ENCODE data around the gene SYNDIG1L. TPM values are rescaled to one million over a fixed set of nuclear protein-coding genes. Genes with fewer than 3 reads are reported as not detected.
"Not testable (repeated sequence)": the region's sequence is repeated elsewhere in the genome, so short reads cannot be mapped to it uniquely, and the experiment has no call there.

Gene SYNDIG1L
- total RNA-seq, 1 donor from 2014 or later = 0.24 TPM

GRCh38 chr14:74403619-74404417 lies 22.2 kb downstream of the SYNDIG1L start:
- DNase-seq (ENCODE audit: low read depth) = no peak

- peak; percentile 57 for DNase-seq (ENCODE audit: low read depth)
Observed at GRCh38 chr14:74402401-74403251, 23.4 kb downstream of the SYNDIG1L start.

DNA sequence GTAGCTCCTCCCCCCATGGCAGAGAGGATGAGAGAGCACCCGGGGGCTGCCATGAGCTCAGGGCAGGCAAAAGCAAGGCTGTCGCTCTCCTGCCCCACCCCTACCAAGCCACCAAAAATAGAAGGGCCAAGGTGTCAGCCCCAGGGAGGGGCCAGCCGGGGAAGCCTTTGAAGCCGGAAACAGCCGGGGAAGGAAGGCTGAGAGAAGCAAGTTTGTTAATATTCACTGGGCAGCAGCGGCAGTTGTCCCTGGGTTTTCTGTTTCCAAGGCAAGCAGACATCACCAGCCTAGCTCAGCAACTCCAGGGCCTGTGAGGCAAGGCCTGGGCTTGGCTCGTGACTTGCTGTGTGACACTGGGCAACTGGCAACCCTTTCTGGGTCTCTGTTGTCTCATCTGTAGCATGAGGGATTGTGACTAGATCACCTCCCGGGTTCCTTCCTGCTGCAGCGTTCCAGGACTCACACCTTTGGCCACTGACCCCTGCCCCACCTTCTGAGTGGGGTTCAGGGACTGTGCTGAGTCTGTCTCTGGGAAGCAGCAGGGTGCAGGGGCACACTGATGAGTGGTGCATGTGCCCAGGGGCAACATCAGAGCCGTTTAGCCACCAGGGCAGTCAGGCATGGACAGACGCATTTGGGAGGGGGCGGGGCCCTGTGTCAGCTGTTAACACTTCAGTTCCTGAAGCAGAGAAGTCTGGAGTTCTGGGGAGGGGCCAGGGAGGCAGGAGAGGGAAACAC lies 24.3 kb downstream of the SYNDIG1L start:
- DNase-seq (ENCODE audit: low read depth) = peak; percentile 81

GRCh38 chr14:74400919-74401503 lies 25.0 kb downstream of the SYNDIG1L start:
- DNase-seq (ENCODE audit: low read depth) = no peak

DNA sequence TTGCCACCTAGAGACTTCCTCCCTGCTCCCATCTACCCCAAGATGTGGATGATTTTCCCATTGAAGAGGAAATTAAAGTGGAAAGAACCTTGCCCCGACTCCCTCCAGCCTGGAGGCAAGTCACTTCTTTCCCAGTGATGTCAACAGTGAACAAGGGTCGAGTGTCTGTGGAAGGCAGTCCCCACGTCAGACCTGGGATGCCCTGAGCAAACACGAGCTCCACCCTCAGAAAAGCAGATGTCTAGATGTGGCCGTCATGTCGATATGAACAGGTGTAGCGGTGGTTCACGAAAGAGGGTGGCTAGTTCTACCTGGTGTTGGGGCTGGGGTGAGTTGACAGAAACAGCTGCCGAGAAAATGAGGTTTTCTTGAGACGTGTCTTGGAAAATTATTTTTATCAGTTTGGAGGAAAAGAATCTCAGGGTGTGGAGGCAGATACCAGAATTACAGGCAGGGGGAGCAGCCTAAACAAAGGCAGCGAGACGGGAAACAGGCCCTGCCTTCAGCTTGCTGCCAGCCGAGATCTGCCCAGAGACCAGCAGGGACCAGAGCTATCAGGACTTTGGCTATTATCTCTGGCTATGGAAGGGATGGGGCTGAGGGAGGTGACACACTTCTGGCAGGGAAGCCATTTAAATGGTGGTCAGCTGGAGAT lies 25.9 kb downstream of the SYNDIG1L start:
- peak; percentile 35 for DNase-seq (ENCODE audit: low read depth)

- DNase-seq (ENCODE audit: low read depth) = no peak
Observed at GRCh38 chr14:74395094-74395493, 30.9 kb downstream of the SYNDIG1L start.

DNA sequence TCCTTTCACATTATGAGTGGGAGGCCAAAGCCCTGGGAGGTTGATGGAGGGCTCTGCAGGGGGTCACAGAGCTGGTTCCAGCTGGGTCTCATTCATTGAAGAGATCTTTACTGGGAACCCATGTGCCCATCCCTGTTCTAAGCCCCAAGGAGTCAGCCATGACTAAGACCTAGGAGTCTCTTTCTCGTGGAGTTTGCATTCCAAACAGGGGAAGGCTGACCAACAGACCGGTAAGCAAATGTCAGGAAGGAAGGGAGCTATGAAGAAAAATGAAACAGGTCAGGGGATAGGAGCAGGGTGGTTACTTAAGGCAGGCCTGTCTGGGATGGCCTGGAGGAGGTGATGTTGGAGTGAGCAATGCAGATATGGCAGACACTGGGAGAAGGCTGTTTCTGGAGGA lies 31.5 kb downstream of the SYNDIG1L start:
- DNase-seq (ENCODE audit: low read depth) = no peak

DNA sequence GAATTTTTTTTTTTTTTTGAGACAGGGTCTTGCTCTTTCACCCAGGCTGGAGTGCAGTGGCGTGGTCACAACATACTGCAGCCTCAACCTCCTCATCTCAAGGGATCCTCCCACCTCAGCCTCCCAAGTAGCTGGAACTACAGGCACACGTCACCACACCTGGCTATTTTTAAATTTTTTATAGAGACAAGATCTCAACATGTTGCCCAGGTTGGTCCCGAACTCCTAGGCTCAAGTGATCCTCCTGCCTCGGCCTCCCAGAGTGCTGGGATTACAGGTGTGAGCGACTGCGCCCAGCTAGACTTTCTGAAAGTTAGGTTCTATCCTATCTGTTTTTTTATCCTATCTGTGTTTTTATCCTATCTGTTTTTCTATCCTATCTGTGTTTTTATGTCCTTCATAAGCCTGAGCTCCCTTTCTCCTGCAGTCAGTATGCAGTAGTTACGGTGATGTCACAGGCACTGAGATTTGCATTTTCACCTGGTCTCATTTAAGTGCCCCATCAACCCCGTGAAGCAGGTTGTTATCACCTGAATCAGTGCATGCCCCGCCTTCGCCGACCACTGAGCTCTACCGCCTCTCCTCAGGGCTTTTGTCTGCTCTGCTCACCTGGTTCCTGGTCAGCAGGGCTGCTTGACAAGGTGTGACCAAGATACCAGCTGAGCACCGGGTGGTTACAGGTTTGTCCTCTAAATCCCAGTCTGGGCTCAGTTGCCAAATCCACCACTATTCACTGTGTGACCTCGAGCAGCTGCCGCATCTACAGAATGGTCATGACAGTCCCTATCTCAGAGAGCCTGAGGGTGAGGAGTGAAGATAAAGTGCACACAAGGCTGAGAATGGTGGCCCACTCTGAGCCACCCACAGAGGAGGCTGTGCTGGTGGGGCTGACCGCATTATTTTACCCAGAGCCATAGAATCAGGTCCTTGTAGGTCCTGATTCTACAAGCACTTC lies 33.1 kb downstream of the SYNDIG1L start:
- no peak for DNase-seq (ENCODE audit: low read depth)

GRCh38 chr14:74391479-74391878 lies 34.5 kb downstream of the SYNDIG1L start:
- DNase-seq (ENCODE audit: low read depth) = no peak

- not testable (repeated sequence) for DNase-seq (ENCODE audit: low read depth)
Observed at GRCh38 chr14:74390505-74390904, 35.5 kb downstream of the SYNDIG1L start.

DNA sequence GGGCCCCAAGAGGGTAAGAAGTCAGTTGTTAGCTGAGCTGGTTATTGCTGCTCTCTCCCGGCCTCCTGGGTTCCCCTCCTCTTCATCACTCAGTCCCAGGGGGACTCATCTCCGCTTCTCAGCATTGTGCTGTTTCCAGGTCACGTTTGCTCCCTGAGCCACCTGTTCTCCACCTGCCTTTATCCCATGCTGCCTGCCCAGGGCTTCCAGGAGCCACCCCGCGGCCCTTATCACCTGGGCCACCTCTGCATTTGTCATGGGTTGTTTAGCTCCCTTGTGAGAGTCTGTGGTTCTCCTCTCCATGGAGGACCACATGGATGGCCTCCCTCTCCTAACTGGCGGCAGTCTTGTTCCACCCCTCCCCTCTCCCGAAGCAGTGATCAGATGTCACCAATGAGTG lies 36.0 kb downstream of the SYNDIG1L start:
- no peak for DNase-seq (ENCODE audit: low read depth)

GRCh38 chr14:74382231-74382630 lies 43.8 kb downstream of the SYNDIG1L start:
- no peak for DNase-seq (ENCODE audit: low read depth)

DNA sequence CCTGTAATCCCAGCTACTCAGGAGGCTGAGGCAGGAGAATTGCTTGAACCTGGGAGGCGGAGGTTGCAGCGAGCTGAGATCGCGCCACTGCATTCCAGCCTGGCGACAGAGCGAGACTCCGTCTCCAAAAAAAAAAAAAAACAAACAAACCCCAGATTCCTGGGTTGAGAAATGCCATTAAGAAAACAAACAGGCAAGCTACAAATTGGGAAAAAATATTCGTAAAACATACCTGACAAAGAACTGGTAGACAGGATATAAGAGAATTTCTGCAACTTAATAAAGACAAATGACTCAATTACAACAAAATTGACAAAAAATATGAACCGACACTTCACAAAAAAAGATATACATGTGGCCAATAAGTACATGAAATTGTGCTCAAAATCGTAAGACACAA lies 44.4 kb downstream of the SYNDIG1L start:
- not testable (repeated sequence) for DNase-seq (ENCODE audit: low read depth)

DNA sequence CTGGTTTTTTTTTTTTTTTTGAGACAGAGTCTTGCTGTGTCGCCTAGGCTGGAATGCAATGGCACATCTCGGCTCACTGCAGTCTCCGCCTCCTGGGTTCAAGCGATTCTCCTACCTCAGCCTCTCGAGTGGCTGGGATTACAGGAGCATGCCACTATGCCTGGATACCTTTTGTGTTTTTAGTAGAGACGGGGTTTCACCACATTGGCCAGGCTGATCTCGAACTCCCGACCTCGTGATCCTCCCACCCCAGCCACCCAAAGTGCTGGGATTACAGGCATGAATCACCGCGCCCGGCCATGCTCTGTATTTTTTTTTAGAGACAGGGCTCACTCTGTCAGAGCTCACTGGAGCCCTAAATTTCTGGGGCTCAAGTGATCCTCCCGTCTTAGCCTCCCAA lies 45.2 kb downstream of the SYNDIG1L start:
- DNase-seq (ENCODE audit: low read depth) = no peak

GRCh38 chr14:74380172-74380571 lies 45.8 kb downstream of the SYNDIG1L start:
- DNase-seq (ENCODE audit: low read depth) = no peak

DNA sequence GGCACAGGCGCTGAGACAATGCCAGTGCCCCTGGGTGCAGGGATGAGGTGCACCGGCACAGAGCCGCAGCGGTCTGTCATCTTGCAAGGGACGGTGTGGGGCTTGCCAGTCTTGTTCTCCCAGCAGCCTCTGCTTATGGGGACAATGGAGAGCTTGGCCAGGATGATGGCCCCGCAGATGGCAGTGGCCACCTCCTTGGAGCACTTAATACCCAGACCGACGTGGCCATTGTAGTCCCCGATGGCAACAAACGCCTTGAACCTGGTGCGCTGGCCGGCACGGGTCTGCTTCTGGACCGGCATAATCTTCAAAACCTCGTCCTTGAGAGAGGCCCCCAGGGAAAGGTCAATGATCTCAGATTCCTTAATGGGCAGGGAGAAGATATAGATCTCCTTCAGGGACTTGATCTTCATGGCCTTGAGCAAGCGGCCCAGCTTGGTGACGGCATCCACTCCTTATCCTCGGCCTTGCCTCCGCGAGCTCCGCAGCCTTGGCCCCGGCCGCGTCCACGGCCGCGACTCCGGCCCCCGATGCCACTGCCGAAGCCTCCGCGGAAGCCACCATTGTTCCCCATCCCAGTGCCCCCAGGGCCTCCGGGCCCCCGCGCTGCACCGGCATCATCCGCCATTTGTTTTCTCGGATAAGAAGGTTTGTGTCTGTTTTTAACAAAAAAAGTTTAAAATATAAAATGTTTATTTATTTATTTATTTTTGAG lies 47.9 kb downstream of the SYNDIG1L start:
- DNase-seq (ENCODE audit: low read depth) = no peak

DNA sequence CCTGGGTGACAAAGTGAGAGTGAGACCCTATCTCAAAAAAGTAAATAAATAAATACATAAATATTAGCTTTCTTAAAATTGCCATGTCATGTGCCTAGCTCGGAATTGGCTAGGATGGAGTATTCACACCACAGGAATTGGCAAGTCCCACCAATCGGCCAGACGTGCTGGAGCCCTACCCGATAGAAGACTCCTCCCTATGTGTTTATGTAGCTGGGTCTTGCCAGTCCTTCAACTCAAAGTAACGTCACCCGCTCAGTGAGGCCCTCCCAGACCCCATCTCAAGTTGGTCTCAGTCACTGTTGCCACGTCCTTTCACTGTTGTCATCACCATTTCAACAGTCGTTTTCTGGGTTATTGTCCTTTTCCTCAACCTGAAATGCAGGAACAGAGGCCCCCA lies 57.6 kb downstream of the SYNDIG1L start:
- no peak for DNase-seq (ENCODE audit: low read depth)

DNA sequence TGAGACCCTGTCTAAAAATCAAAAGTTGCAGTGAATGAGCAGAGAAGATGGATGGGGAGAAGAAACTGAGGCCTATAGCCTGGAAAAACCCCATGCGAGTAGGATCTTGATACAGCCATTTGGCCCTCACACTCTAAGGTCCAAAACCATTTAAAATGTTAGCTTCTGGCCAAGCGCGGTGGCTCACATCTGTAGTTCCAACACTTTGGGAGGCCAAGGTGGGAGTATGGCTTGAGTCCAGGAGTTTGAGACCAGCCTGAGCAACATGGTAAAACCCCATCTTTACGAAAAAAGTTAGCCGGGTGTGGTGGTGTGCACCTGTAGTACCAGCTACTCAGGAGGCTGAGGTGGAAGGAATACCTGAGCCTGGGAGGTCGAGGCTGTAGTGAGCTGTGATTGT lies 58.0 kb downstream of the SYNDIG1L start:
- DNase-seq (ENCODE audit: low read depth) = no peak
